Thyroid gland (tissue), 4 donors: ENCODE data around the gene SUPT3H.

ENCODE experiments used
- POLR2A ChIP-seq, 2 donors: fragments of 450-650 bp; IDR thresholded peaks; one replicate each; pipeline ENCODE4 v1.6.1; 2017; ENCODE audit warnings: antibody characterized with exemption in 2 of 2, mild to moderate bottlenecking in 2 of 2, moderate library complexity in 1 of 2
- TF ChIP-seq, protein P1 (sequence below), 6 experiments: fragments of 200-600 bp in 3 of 6; fragments of 450-650 bp in 3 of 6; sonication (generic) in 3 of 6; IDR thresholded peaks; one replicate each; pipeline ENCODE4 v1.5.1; 2016 to 2019; ENCODE audit warnings: antibody characterized with exemption in 6 of 6, mild to moderate bottlenecking in 2 of 6, inconsistent platforms in 1 of 6, moderate library complexity in 1 of 6

DNA sequence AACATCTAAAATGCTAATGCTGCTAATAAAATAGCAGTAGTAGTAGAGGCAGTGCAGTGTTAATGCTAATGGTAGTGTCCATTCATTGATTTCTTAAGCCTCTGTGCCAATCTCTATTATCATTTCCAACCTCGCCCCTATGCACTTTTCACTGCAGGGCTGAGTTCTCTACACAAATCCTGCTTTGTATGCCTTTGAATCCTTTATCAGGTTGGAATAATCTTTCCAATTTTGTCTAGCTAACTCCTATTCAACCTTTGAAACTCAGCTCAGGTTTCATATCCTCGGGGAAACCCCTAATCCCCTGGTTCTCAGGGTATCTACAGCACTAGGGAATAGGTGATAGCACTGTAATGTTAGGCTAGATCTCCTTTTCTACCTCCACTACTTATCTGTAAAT lies 333.6 kb downstream of the SUPT3H start:
- TF ChIP-seq POLR2A (IDR thresholded peaks at IDR 0.05) = no peak
- TF ChIP-seq, protein P1, sequence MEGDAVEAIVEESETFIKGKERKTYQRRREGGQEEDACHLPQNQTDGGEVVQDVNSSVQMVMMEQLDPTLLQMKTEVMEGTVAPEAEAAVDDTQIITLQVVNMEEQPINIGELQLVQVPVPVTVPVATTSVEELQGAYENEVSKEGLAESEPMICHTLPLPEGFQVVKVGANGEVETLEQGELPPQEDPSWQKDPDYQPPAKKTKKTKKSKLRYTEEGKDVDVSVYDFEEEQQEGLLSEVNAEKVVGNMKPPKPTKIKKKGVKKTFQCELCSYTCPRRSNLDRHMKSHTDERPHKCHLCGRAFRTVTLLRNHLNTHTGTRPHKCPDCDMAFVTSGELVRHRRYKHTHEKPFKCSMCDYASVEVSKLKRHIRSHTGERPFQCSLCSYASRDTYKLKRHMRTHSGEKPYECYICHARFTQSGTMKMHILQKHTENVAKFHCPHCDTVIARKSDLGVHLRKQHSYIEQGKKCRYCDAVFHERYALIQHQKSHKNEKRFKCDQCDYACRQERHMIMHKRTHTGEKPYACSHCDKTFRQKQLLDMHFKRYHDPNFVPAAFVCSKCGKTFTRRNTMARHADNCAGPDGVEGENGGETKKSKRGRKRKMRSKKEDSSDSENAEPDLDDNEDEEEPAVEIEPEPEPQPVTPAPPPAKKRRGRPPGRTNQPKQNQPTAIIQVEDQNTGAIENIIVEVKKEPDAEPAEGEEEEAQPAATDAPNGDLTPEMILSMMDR (IDR thresholded peaks at IDR 0.05) = no peak
